Stimulated activated CD8-positive, alpha-beta memory T cell treated with anti-CD3 and anti-CD28 coated beads, Interleukin-7, amount 100 ng/mL, for 48 hours (primary cell): ENCODE measurements around the gene MAPK13.

Experiments
- DNase-seq, 2 donors: peaks; one replicate each; pipeline ENCODE4 v3.0.0-alpha.2; 2020; ENCODE audit warnings: low read depth in 1 of 2; ENCODE audit errors: extremely low read depth in 1 of 2

The MAPK13 gene

GRCh38 chr6:36142971-36143838, 12.9 kb downstream of the MAPK13 start:
- no peak for DNase-seq

GRCh38 chr6:36145495-36145894, 15.2 kb downstream of the MAPK13 start:
- no peak for DNase-seq

GRCh38 chr6:36147294-36147693, 17.0 kb downstream of the MAPK13 start:
- DNase-seq: no peak

GRCh38 chr6:36149476-36149875, 19.2 kb downstream of the MAPK13 start:
- no peak for DNase-seq

- no peak for DNase-seq
These were observed 20.0 kb downstream of the MAPK13 start for GRCh38 chr6:36150283-36150682.

- DNase-seq: no peak
These were observed 24.0 kb downstream of the MAPK13 start for GRCh38 chr6:36154286-36154685.

GRCh38 chr6:36155662-36156061, 25.3 kb downstream of the MAPK13 start:
- DNase-seq: no peak

- DNase-seq: no peak
These were observed 29.9 kb downstream of the MAPK13 start for GRCh38 chr6:36160147-36160760.

GRCh38 chr6:36169023-36170007, 39.0 kb downstream of the MAPK13 start:
- no peak for DNase-seq

- DNase-seq: no peak
These were observed 40.4 kb downstream of the MAPK13 start for GRCh38 chr6:36170704-36171103.

GRCh38 chr6:36171573-36171972, 41.3 kb downstream of the MAPK13 start:
- no peak for DNase-seq

GRCh38 chr6:36177166-36177565, 46.9 kb downstream of the MAPK13 start:
- DNase-seq: no peak

GRCh38 chr6:36178544-36178943, 48.2 kb downstream of the MAPK13 start:
- DNase-seq: no peak

- no peak for DNase-seq
These were observed 49.8 kb downstream of the MAPK13 start for GRCh38 chr6:36180126-36180525.

GRCh38 chr6:36184311-36184710, 54.0 kb downstream of the MAPK13 start:
- no peak for DNase-seq

GRCh38 chr6:36186199-36186598, 55.9 kb downstream of the MAPK13 start:
- no peak for DNase-seq

- no peak for DNase-seq
These were observed 57.1 kb downstream of the MAPK13 start for GRCh38 chr6:36187446-36187845.
